ENCODE data around the gene CD160.
"Not testable (repeated sequence)": the region's sequence is repeated elsewhere in the genome, so short reads cannot be mapped to it uniquely, and the experiment has no call there.

Gene CD160

GRCh38 chr1:145759721-145760120, 40.4 kb downstream of the CD160 start:
- no peak for DNase-seq

DNA sequence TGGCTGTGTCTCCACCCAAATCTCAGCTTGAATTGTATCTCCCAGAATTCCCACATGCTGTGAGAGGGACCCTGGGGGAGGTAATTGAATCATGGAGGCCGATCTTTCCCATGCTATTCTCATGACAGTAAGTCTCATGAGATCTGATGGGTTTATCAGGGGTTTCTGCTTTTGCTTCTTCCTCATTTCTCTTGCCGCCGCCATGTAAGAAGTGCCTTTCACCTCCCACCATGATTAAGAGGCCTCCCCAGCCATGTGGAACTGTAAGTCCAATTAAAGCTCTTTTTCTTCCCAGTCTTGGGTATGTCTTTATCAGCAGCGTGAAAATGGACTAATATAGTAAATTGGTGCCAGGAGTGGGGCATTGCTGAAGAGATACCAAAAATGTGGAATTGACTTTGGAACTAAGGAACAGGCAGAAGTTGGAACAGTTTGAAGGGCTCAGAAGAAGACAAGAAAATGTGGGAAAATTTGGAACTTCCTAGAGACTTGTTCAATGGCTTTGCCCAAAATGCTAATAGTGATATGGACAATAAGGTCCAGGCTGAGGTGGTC, 41.2 kb downstream of the CD160 start:
- DNase-seq: not testable (repeated sequence)

- not testable (repeated sequence) for DNase-seq
Observed at GRCh38 chr1:145761498-145761897, 42.2 kb downstream of the CD160 start.

- DNase-seq: not testable (repeated sequence)
Observed at GRCh38 chr1:145762001-145762400, 42.7 kb downstream of the CD160 start.

DNA sequence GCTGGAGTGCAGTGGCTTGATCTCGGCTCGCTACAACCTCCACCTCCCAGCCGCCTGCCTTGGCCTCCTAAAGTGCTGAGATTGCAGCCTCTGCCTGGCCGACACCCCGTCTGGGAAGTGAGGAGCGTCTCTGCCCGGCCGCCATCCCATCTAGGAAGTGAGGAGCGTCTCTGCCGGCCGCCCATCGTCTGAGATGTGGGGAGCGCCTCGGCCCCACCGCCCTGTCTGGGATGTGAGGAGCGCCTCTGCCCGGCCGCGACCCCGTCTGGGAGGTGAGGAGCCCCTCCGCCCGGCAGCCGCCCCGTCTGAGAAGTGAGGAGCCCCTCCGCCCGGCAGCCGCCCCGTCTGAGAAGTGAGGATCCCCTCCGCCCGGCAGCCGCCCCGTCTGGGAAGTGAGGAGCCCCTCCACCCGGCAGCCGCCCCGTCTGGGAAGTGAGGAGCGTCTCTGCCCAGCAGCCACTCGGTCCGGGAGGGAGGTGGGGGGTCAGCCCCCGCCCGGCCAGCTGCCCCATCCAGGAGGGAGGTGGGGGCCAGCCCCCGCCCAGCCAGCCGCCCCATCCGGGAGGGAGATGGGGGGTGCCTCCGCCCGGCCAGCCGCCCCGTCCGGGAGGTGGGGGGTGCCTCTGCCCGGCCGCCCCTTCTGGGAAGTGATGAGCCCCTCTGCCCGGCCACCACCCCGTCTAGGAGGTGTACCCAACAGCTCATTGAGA, 45.1 kb downstream of the CD160 start:
- not testable (repeated sequence) for DNase-seq

- DNase-seq: not testable (repeated sequence)
Observed at GRCh38 chr1:145765127-145765526, 45.8 kb downstream of the CD160 start.

DNA sequence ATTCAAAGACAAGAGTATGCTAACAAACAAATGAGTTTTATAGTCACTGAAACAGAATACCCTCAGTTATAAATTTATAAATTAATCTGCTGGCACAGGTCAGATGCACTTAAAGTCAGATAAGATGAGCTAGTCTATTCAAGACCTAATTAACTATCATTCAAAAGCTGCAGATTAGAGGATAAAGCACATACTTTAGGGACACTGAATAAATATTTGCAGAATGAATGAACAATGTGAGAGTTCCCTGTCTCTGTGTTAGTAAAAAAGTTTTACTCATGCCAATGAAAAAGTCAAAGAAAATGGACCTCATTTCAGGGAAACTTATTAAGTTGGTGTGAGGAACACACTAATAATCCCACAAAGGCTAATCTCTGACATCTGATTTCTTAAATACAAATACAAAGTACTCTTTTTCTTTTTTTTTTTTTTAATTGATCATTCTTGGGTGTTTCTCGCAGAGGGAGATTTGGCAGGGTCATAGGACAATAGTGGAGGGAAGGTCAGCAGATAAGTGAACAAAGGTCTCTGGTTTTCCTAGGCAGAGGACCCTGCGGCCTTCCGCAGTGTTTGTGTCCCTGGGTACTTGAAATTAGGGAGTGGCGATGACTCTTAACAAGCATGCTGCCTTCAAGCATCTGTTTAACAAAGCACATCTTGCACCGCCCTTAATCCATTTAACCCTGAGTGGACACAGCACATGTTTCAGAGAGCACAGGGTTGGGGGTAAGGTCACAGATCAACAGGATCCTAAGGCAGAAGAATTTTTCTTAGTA, 46.5 kb downstream of the CD160 start:
- DNase-seq: not testable (repeated sequence)

- DNase-seq: not testable (repeated sequence)
Observed at GRCh38 chr1:145766926-145767325, 47.6 kb downstream of the CD160 start.

DNA sequence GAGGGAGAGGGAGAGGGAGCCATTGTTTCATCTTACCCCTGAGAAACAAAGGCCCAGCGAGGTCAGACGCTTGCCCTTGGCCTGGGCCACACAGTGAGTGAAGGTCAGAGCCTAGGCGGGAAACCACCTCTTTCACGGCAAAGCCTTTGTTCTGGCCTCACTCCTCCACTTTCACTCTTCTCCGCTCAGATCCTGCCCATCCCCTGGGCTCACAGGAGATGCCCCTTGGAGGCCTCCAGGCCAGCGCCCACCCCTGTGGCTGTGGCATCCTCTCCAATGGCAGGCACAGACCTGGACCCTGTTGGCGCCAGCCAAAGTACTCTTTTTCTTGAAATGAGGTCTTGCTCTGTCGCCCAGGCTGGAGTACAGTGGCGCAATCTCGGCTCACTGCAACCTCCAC, 48.7 kb downstream of the CD160 start:
- DNase-seq: not testable (repeated sequence)

DNA sequence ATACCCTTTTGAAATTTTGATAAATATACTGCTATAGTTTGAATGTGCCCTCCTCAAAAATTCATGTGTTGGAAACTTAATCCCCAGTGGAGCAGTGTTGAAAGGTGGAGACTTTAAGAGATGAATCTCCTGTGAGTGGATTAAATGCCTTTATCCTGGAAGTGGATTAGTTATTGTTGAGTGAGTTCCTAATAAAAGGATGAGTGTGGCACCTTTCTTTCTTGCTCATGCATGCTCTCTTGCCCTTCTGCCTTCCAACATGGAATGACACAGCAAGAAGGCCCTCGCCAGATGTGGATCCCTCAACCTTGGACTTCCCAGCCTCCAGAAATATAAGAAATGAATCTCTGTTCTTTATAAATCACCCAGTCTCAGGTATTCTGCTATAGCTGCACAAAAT, 51.8 kb downstream of the CD160 start:
- DNase-seq: no peak

GRCh38 chr1:145773423-145773822, 54.1 kb downstream of the CD160 start:
- DNase-seq: no peak

DNA sequence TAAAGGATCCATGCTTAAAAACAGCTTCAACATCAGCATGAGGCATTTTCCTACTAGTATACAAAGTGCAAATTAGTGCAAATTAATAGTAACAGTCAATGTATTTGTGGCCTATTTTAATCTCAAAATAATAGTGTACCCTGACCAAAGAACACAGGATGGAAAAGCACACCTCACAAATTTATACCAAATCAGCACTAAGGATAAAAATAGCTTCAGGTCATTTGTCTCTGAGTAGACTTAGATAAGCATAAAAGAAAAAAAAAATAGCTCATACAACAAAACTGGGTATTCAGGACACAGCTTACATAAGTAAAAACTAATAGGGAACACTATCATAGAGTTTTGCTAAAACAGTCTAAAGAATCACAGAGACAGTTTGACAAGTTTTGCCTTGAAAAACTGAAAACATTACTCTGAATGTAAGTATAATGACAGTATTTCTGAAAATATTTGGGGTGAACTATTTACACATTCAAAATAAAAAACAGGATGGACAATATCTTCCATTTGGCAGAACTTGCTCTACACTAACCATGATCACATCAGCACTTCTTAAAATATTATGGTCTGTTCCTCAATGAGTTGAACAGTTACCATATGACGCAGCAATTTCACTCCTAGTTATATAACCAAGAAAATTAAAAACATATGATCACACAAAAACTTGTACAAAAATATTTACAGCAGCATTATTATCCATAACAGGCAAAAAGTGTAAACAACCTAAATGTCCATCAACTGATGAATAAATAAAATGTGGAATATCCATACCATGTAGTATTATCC, 58.3 kb downstream of the CD160 start:
- DNase-seq: no peak

DNA sequence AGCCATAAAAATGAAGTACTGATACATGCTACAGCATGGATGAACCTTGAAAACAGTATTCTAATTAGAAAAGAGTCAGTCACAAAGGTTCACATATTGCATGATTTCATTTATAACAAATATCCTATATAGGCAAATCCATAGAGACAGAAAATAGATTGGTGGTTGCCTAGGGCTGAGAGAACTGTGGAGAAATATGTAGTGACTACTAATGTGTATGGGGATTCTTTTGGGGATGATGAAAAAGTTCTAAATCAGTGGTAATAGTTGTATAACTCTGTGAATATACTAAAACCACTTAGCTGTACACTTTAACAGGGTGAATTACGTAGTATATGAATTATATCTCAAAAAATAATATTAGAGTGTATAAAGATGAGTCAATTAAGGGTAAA, 58.8 kb downstream of the CD160 start:
- no peak for DNase-seq

GRCh38 chr1:145782272-145783099, 63.2 kb downstream of the CD160 start:
- DNase-seq: no peak

- DNase-seq: no peak
Observed at GRCh38 chr1:145784409-145784808, 65.1 kb downstream of the CD160 start.

DNA sequence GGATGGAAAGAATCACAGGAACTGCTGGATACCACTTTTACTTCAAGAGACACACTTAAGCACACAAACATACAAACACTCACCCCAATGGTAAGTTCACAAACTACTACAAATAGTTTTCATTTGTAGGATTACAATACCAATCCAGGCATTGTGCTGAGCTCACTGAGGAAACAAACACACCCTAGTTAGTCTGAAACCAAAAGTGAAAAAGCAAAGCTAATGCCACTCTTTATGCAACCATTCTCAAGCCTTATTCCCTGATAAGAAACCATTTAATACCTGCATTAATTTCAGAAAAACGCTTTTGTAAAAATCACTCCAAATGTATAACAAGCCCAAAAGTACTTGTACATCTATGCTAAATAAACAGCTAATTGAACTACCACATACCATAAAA, 66.2 kb downstream of the CD160 start:
- DNase-seq: no peak

DNA sequence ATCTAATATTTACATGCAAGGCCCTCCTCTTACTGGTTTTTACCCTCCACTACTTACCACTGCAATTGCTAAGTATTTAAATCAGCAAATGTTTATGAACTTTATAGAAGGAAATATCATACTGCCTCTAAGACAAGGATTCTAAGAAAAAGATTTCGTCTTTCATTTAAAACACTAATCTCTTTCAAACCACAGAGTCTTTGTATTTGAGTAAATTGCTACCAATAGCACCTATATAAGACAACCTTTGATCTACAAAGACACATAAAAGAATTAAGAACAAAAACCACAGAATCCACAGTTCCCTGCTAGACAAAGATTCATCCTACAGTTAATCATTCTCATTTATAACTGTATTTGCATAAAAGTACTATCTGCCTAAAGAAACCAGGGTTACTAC, 67.0 kb downstream of the CD160 start:
- no peak for DNase-seq

GRCh38 chr1:145788580-145788979, 69.3 kb downstream of the CD160 start:
- DNase-seq: no peak

Data from stimulated activated CD8-positive, alpha-beta memory T cell treated with anti-CD3 and anti-CD28 coated beads, Interleukin-4, amount 100 ng/mL, for 48 hours (primary cell).